GM12875 (cell line): ENCODE measurements around the gene FOXL2.
"Not testable (repeated sequence)": the region's sequence is repeated elsewhere in the genome, so short reads cannot be mapped to it uniquely, and the experiment has no call there.

Experiments used
- H3K4me3 ChIP-seq: one replicate; pipeline ENCODE4 v1.5.1; 2011; ENCODE audit warnings: low read depth, low read length, control low read depth
- TF ChIP-seq, protein P1 (sequence below): IDR thresholded peaks from 2 replicates; pipeline ENCODE4 v1.5.1; 2011; ENCODE audit warnings: low read depth, mild to moderate bottlenecking, control low read depth, inconsistent platforms, low read length, moderate library complexity, borderline replicate concordance; ENCODE audit not compliant: insufficient read depth

FOXL2 gene

DNA sequence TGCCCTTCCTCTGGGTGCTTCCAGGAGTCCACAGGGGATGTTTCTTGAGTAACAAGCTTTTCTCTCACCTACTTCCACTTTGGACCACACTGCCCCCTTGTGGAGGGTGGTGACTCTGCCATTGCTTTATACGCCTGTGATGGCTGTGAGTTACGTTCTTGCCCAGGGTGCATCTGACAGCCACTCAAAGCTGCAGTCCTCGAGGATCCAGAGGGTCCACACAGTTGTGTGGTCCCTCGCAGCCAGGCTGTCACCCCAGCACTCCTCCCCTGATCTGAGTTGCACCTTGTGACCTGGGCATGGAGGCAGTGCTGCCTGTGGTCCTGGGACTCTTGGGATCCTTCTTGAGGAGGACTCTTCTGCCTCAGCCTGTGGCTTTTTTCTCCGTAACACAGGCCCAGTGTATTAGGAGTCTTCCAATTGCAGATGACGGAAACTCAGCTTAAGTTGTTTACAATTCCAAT is 23.4 kb downstream of the FOXL2 start:
- no peak overlapping the region for H3K4me3 ChIP-seq

DNA sequence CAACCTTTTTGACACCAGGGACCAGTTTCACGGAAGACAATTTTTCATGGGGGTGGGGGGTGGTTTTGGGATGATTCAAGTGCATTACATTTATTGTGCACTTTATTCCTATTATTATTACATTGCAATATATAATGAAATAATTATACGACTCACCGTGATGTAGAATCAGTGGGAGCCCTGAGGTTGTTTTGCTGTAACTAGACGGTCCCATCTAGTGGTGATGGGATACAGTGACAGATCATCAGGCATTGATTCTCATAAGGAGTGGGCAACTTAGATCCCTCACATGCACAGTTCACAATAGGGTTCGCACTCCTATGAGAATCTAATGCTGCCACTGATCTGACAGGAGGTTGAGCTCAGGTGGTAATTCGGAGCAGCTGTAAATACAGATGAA is 24.5 kb downstream of the FOXL2 start:
- not testable (repeated sequence) for H3K4me3 ChIP-seq

More for the DNA sequence above, 23.4 kb downstream of the FOXL2 start:
- TF ChIP-seq, protein P1, sequence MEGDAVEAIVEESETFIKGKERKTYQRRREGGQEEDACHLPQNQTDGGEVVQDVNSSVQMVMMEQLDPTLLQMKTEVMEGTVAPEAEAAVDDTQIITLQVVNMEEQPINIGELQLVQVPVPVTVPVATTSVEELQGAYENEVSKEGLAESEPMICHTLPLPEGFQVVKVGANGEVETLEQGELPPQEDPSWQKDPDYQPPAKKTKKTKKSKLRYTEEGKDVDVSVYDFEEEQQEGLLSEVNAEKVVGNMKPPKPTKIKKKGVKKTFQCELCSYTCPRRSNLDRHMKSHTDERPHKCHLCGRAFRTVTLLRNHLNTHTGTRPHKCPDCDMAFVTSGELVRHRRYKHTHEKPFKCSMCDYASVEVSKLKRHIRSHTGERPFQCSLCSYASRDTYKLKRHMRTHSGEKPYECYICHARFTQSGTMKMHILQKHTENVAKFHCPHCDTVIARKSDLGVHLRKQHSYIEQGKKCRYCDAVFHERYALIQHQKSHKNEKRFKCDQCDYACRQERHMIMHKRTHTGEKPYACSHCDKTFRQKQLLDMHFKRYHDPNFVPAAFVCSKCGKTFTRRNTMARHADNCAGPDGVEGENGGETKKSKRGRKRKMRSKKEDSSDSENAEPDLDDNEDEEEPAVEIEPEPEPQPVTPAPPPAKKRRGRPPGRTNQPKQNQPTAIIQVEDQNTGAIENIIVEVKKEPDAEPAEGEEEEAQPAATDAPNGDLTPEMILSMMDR = peak; percentile 92

DNA sequence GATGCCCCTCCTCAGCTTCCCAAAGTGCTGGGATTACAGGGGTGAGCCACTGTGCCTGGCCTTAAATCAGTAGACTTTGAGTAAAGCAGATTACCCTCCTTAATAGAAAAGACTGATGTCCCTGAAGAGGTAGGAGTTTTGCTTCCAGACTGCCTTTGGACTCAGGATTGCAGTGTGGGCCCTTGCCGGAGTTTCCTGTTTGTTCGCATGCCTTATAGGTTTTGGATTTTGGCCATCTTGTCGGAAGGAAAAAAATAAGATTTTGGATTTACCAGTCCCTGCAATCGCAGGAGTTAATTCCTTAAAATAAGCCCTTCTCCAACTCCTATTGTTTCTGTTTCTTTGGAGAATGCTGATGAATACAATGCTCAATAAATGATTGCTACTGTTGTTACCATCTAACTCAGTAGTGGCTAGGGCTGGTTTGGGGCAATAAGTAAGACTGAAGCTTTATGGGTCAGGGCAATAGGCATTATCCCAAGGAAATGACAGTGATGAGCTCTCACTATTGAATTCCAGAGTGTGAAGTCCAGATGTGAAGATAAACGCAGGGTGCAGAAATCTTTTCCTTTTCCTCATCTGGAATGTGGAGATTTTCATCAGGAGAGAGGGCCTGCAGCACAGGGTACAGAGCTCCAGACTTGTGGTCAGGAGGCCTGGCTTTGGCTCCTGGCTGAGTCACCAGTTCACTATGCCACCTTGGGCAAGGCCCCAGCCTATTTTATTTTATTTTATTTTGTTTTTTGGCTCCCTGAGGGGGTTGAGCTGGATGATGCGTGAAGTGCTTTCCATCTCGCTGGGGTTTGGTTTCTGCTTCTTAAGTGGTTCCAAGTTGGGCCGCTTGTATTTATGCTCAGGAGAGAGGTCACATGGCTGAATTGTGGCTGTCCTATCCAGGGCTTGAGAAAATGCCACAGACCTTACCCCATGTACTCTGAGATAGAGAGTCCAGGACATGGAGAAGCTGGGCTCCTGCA is 25.3 kb downstream of the FOXL2 start:
- TF ChIP-seq, protein P1 = no peak

DNA sequence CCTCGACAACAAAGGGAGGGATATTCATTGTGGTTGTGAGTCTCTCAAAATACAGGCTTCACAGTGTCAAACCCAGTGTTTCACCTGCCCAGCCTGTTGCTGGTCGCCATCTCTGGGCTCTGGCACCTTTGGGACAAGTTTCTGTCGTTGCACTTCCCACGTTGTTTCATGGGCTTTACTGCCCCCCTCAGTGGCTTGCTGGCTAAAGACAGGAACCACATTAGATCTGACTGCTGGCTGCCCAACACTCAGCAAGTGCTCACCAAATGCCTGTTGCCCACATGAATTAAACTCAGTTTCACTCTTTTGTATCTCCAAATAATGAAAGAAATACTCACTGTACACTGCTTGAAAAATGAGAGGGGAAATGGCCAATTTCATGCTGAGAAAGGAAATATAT is 27.6 kb downstream of the FOXL2 start:
- H3K4me3 ChIP-seq = no peak overlapping the region
- TF ChIP-seq, protein P1 = no peak

More for the DNA sequence above, 25.3 kb downstream of the FOXL2 start:
- H3K4me3 ChIP-seq = no peak overlapping the region

DNA sequence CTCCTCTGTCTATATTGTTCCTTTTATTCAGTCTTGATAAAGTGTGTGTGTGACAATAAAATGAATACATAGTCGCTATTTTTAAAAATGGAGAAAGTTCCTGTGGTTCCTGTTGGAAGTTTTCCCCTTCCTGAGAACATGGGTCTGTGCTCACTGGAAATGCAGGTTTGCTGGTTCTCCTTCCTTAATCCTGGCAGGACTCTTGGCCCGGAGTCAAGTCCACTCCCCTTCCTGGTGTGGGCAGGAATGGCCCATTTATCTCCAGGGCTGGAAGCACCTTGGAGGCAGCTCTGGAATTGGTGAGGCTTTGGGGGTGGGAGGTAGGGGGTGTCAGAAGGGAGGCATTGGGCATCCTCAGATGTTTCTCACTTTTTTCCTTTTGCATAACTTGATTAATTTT is 30.1 kb downstream of the FOXL2 start:
- no peak overlapping the region for H3K4me3 ChIP-seq
- TF ChIP-seq, protein P1 = no peak

DNA sequence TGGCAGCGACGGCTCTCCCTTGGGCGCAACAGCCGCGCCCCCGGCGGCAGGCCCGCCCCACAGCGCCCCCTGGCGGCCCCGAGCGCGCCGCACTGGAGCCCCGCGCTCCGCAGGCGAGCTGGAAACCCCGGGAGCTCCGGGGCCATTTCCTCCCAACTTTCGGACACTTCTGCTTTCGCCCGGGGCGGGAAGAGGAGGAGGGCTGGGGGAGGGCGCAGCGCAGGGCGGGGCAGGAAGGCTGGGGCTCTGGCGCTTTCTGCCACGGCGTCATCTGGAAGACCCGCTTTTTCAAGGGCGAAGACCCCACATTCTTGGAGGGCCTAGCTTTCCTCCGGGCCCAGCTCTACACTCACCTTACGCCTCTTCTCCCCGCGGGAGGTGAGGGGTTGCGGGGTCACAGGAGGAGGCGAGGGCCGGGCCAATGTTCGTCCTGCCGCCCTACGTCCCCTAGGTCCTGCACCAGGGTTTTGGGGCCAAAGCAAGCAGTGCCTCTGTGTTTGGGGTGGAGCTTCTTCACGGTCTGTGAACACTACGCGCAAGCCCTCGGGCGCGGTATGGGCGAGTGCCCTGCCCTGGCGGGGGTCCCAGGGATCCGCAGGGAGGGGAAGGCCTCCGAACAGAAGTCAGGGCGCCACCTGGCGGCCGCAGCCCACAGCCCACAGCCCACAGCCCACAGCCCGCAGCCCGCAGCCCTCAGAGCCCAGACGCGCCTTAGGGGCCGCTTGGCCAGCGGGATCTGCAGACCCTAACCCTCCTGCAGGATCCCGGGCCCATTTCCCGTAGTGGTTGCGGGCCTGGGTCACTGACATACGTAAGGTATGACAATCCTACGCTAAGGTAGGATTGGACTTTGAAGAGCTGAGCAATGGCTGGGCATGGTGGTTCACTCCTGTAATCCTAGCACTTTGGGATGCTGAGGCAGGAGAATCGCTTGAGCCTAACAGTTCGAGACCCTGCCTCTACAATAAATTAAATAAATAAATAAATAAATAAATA is 31.1 kb downstream of the FOXL2 start:
- TF ChIP-seq, protein P1 = peak; percentile 89
- H3K4me3 ChIP-seq = peak overlapping the region; percentile 65

DNA sequence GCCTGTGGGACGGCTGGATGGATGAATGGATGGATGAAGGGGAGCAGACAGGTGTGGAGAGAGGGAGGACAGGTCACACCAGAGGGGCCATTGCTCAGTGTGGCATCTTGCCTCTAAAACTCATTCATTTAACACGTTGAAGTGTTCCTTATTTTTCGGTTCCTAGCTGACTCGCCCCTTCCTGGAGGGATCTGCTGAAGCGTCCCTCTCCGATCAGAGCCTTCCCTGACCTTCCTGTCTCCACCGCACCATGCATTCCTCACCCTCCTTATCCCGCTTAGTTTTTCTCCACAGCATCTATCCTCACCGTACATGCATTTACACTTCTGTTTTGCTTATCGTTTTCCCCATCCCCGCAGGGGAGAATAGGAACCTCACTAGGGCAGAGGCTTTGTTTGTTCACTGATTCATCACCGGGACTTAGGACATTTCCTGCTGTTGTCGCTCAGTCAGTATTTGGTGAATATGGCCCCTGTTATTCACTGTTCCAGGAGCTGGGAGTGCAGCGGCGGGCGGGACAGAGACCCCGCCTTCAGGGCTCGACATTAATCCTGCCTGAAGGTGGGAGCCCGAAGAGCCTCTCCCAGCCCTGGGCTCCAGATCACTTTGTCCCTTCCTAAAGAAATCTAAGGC is 32.0 kb downstream of the FOXL2 start:
- TF ChIP-seq, protein P1 = no peak
- H3K4me3 ChIP-seq = peak overlapping the region; percentile 65
